Fibroblast of pulmonary artery (primary cell): ENCODE measurements around the gene ZHX3.

Experiments used
- DNase-seq: peaks from one replicate; pipeline ENCODE4 v3.0.0-alpha.2; 2010; ENCODE audit warnings: low read depth
- H3K4me3 ChIP-seq: replicated peaks from 2 replicates; pipeline ENCODE4 v1.5.1; 2011; ENCODE audit warnings: low read depth, mild to moderate bottlenecking, control low read depth, low read length, moderate library complexity
- CTCF ChIP-seq: IDR thresholded peaks from 2 replicates; pipeline ENCODE4 v1.5.1; 2011; ENCODE audit warnings: mild to moderate bottlenecking, control low read depth, low read length, inconsistent platforms; ENCODE audit errors: missing control alignments

The ZHX3 gene

GRCh38 chr20:41174373-41174772, 143.2 kb downstream of the ZHX3 start:
- no peak for DNase-seq
- no peak overlapping the region for H3K4me3 ChIP-seq
- TF ChIP-seq CTCF = no peak

GRCh38 chr20:41173791-41174341, 143.7 kb downstream of the ZHX3 start:
- no peak overlapping the region for H3K4me3 ChIP-seq
- DNase-seq = no peak
- TF ChIP-seq CTCF = no peak

GRCh38 chr20:41173161-41173721, 144.3 kb downstream of the ZHX3 start:
- peak; percentile 88 for DNase-seq
- no peak overlapping the region for H3K4me3 ChIP-seq
- TF ChIP-seq CTCF = peak; percentile 96

GRCh38 chr20:41172296-41173140, 145.0 kb downstream of the ZHX3 start:
- no peak for TF ChIP-seq CTCF
- H3K4me3 ChIP-seq = no peak overlapping the region
- DNase-seq = peak; percentile 33

GRCh38 chr20:41171736-41172295, 145.7 kb downstream of the ZHX3 start:
- no peak for DNase-seq
- H3K4me3 ChIP-seq = no peak overlapping the region
- no peak for TF ChIP-seq CTCF

GRCh38 chr20:41170386-41171105, 147.0 kb downstream of the ZHX3 start:
- no peak overlapping the region for H3K4me3 ChIP-seq
- no peak for DNase-seq
- TF ChIP-seq CTCF = no peak
